Effector memory CD8-positive, alpha-beta T cell (primary cell): ENCODE measurements around the gene NINJ2.

Source experiments
- ATAC-seq: fragments of 150-1000 bp; cut with Tn5 transposase; replicated peaks from 2 replicates; pipeline ENCODE4 v1.10.0; 2021; ENCODE audit warnings: mild to moderate bottlenecking, moderate library complexity
- DNase-seq, 3 experiments: peaks; one replicate each; pipeline ENCODE4 v3.0.0; 2021
- H3K27ac Mint-ChIP-seq, 2 donors: one replicate each; pipeline ENCODE4 v1.8.0; 2022; ENCODE audit warnings: mild to moderate bottlenecking in 2 of 2, mixed read lengths in 2 of 2, moderate library complexity in 2 of 2
- H3K27me3 Mint-ChIP-seq, 2 donors: one replicate each; pipeline ENCODE4 v1.8.0; 2022; ENCODE audit warnings: mixed read lengths in 2 of 2
- H3K36me3 Mint-ChIP-seq: one replicate; pipeline ENCODE4 v1.8.0; 2022; ENCODE audit warnings: mild to moderate bottlenecking, moderate library complexity, mixed read lengths; ENCODE audit not compliant: insufficient read depth
- H3K4me1 Mint-ChIP-seq, 2 donors: one replicate each; pipeline ENCODE4 v1.8.0; 2022; ENCODE audit warnings: low read depth in 2 of 2, mixed read lengths in 2 of 2
- H3K4me3 Mint-ChIP-seq, 2 donors: one replicate each; pipeline ENCODE4 v1.8.0; 2022; ENCODE audit warnings: mild to moderate bottlenecking in 2 of 2, mixed read lengths in 2 of 2, moderate library complexity in 2 of 2
- H3K9me3 Mint-ChIP-seq, 2 donors: one replicate each; pipeline ENCODE4 v1.8.0; 2022; ENCODE audit warnings: mixed read lengths in 2 of 2

NINJ2 gene

DNA sequence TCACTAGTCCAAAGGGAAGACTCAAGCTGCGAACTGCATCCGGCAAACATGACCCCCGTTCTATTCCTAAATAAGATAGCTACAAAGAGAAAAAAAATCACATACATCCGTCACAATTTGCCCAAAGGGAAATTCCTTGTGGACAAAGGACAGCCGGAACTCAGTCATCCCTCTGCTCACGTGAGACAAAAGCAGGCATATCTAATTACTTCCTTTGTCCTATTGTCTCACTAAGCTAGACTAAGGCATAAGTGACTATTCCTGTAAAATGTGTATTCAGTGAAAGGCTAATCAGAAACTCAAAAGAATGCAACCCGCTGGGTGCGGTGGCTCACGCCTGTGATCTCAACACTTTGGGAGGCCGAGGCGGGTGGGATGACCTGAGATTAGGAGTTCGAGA is 27.2 kb upstream of the NINJ2 start:
- ATAC-seq (no peak), DNase-seq (no peak)
- H3K4me1 Mint-ChIP-seq, result peaks cover 10 to 18% of the 10 kb centered on the region in 2 donors
- no peaks in the 10 kb centered on the region for H3K27me3 Mint-ChIP-seq
- H3K27ac Mint-ChIP-seq, result no peak overlapping the region
- H3K36me3 Mint-ChIP-seq, result peaks cover 11% of the 10 kb centered on the region
- no peaks in the 10 kb centered on the region for H3K9me3 Mint-ChIP-seq
- H3K4me3 Mint-ChIP-seq, result no peak overlapping the region

GRCh38 chr12:685388-685787 is 22.1 kb upstream of the NINJ2 start:
- DNase-seq, result peak; percentile 78 to 87 (median 79)
- H3K4me1 Mint-ChIP-seq, result peaks cover 31 to 50% of the 10 kb centered on the region in 2 donors
- peak overlapping the region; percentile 97 to 99 for H3K27ac Mint-ChIP-seq
- ATAC-seq, result peak; percentile 93
- H3K36me3 Mint-ChIP-seq, result peaks cover 21% of the 10 kb centered on the region
- peak overlapping the region; percentile 50 to 79 for H3K4me3 Mint-ChIP-seq
- H3K27me3 Mint-ChIP-seq, result no peaks in the 10 kb centered on the region
- no peaks in the 10 kb centered on the region for H3K9me3 Mint-ChIP-seq

DNA sequence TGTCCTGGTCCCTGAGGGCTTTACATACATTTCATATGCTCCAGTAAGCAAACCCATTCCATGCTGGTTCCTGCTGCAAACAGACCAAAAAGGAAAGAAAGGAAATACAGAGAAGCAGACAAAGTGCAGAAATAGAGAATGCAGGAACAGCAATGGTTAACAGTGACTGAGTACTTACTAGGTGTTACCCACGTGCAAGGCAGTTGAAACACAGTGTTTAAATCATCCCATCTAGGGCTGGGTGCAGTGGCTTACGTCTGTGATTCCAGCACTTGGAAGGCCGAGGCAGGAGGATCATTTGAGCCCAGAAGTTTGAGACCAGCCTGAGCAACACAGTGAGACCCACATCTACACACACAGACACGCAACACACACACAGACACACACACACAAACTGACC is 21.2 kb upstream of the NINJ2 start:
- ATAC-seq, result no peak
- Mint-ChIP-seq H3K4me1 (peaks cover 31 to 50% of the 10 kb centered on the region in 2 donors), H3K9me3 (no peaks in the 10 kb centered on the region), H3K36me3 (peaks cover 21% of the 10 kb centered on the region), H3K27ac (peak overlapping the region; percentile 97 to 99), H3K27me3 (no peaks in the 10 kb centered on the region), H3K4me3 (peak overlapping the region; percentile 14 to 79)
- no peak for DNase-seq

DNA sequence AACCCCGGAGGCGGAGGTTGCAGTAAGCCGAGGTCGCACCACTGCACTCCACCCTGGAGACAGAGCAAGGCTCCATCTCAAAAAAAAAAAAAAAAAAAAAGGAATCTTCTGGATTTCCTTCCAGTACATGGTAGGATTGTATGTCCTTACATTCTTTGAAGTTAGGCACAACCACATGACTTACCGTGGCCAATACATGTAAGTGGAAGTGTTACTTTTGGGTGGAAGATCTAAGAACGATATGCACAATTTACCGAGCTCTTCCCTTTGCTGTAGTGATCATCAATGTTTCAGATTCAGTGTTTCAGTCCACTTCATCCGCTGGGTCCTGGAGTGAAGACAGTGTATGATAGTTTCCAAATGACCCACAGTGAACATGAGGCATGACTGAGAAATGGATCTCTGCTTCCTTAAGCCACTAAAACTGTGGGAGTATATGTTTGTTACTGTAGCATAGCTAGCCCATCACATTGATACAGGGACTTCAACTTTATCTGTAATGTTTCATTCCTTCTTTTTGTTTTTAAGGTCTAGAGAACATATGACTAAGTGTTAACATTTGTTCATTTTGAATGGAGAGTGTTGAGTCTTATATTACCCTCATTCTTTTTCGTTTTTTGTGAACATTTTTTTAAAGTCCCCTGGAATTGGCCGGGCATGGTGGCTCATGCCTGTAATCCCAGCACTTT is 18.5 kb upstream of the NINJ2 start:
- Mint-ChIP-seq H3K27me3 (no peaks in the 10 kb centered on the region), H3K9me3 (no peaks in the 10 kb centered on the region), H3K4me1 (peaks cover 37 to 64% of the 10 kb centered on the region in 2 donors), H3K27ac (peak overlapping the region; percentile 85 to 99), H3K36me3 (peaks cover 18% of the 10 kb centered on the region), H3K4me3 (peak overlapping the region; percentile 40 to 79)
- DNase-seq (no peak), ATAC-seq (no peak)

DNA sequence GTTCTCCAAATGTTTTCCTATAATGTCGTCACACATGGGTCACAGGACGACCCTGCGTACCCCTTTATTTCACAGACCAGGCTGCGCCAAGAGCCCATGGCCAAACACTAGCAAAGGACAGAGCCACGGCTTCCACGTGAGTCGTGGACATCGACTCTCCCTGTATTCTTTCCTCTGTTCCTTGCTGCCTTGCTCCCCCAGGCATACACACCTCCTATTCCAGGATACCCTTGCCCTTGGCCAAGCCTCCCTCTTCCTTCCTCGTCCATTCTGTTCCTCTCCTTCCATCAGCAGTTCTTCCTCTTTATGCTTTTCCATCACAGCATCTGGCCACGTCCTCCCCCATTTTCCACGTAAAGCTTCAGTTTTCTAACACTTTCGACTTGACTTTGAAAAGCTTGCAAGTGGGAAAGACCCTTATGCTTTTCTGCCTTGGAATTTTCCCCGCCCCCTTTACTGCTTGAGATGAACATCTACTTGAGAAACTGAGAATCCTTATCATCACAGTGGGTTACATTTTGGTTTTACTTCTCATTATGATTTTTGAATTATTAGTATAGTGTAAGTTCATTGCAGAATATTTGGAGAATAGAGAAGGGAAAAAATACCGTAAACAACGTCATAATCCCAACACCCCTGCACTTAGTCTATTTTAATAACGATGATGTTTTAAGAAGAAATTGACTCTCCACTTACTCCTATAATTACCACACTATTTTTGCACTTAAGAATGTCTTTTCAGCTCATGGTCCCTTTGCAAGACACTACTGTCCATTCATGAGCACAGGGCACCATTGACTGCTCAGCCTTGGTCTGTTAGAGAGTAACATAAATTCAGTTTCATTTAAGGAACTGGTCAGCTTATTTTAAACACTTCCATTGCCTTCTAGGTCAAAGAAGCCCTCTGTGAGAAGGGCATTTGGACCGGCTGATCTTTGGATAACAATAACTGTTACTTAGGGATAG is 15.8 kb upstream of the NINJ2 start:
- Mint-ChIP-seq H3K27ac (peak overlapping the region; percentile 16 to 90), H3K9me3 (no peaks in the 10 kb centered on the region), H3K4me3 (peak overlapping the region in 1 of 2 donors; percentile 72), H3K36me3 (no peaks in the 10 kb centered on the region), H3K27me3 (no peaks in the 10 kb centered on the region), H3K4me1 (peaks cover 23 to 51% of the 10 kb centered on the region in 2 donors)
- DNase-seq (no peak), ATAC-seq (no peak)

- no peak for ATAC-seq
- DNase-seq, result no peak
- H3K36me3 Mint-ChIP-seq, result no peaks in the 10 kb centered on the region
- no peaks in the 10 kb centered on the region for H3K27me3 Mint-ChIP-seq
- H3K4me1 Mint-ChIP-seq, result peaks cover 32 to 64% of the 10 kb centered on the region in 2 donors
- peak overlapping the region in 1 of 2 donors; percentile 46 for H3K4me3 Mint-ChIP-seq
- H3K27ac Mint-ChIP-seq, result peak overlapping the region; percentile 93 to 99
- H3K9me3 Mint-ChIP-seq, result no peaks in the 10 kb centered on the region
These were observed 12.3 kb upstream of the NINJ2 start for GRCh38 chr12:675562-675961.

DNA sequence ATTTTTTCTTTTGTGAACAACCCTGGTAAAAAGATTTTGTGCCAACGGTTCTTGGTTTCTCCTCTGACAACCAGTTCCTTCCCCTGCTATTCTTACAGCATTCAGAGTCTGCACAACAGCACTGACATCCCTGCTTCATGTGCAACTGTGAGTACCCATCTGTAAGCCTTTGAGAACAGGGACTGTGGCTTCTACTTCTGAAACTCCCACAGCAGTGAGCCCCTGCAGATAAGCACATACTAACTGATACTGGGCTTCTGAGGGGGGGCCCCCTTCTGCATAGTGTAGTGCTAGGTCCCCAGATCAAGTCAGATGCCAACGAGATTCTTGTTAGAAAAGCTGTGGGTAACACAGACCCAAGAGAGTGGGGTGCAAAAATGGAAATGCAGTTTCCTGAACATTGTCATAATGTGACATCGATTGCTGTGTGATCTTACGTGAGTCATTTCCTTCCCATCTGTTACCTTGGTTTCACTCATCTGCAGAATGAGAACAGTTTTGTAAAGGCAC is 11.1 kb upstream of the NINJ2 start:
- H3K4me3 Mint-ChIP-seq, result peak overlapping the region; percentile 72 to 78
- no peaks in the 10 kb centered on the region for H3K9me3 Mint-ChIP-seq
- H3K27me3 Mint-ChIP-seq, result no peaks in the 10 kb centered on the region
- DNase-seq (peak; percentile 53 to 79 (median 55)), ATAC-seq (peak; percentile 92)
- peak overlapping the region; percentile 93 to 99 for H3K27ac Mint-ChIP-seq
- H3K4me1 Mint-ChIP-seq, result peaks cover 32 to 66% of the 10 kb centered on the region in 2 donors
- peaks cover 2% of the 10 kb centered on the region for H3K36me3 Mint-ChIP-seq

- Mint-ChIP-seq H3K9me3 (no peaks in the 10 kb centered on the region), H3K27me3 (no peaks in the 10 kb centered on the region), H3K4me3 (peak overlapping the region; percentile 57 to 78), H3K27ac (peak overlapping the region; percentile 93 to 99), H3K36me3 (peaks cover 6% of the 10 kb centered on the region), H3K4me1 (peaks cover 30 to 65% of the 10 kb centered on the region in 2 donors)
- ATAC-seq, result no peak
- DNase-seq, result no peak
These were observed 10.6 kb upstream of the NINJ2 start for GRCh38 chr12:673849-674248.

DNA sequence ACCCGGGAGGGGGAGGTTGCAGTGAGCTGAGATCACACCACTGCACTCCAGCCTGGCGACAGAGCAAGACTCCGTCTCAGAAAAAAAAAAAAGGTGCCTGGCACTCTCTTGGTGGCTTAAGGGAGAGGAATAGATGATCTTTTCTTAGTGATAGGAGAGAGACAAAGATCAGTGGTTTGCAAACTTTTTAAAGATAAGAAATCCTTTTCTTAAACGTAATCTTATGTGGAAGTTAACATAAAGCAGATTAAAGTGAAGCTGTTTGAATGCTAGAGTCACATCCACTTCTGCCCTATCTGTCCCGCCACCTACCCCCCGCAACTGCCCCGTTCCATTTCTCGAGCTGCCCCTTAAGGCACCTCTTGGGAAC is 6.3 kb upstream of the NINJ2 start:
- ATAC-seq (no peak), DNase-seq (no peak)
- Mint-ChIP-seq H3K9me3 (no peaks in the 10 kb centered on the region), H3K36me3 (peaks cover 12% of the 10 kb centered on the region), H3K4me1 (peaks cover 33 to 63% of the 10 kb centered on the region in 2 donors), H3K27ac (peak overlapping the region; percentile 83 to 95), H3K27me3 (peaks cover 0 to 12% of the 10 kb centered on the region in 2 donors), H3K4me3 (peak overlapping the region in 1 of 2 donors; percentile 59)

DNA sequence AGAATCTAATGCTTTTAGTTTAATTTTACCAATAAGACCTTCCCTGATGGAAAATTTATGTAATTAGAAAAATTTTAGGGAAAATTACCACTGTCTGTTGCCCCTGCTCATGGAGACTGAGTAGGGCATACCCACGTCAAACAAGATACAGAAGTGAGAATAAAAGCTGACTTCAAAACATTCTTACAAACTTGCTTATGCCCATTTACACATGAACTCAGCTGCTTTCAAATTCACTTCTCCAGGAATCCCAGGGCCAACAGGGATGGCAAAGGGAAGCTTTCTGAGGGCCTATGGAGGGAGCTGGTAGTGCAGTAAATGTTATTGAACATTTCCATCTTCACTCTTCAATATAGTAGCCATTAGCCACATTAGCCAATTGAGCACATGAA is 4.8 kb upstream of the NINJ2 start:
- DNase-seq (no peak), ATAC-seq (no peak)
- H3K4me1 Mint-ChIP-seq, result peaks cover 22 to 49% of the 10 kb centered on the region in 2 donors
- peak overlapping the region in 1 of 2 donors; percentile 95 for H3K27ac Mint-ChIP-seq
- peak overlapping the region in 1 of 2 donors; percentile 75 for H3K4me3 Mint-ChIP-seq
- peaks cover 12% of the 10 kb centered on the region for H3K36me3 Mint-ChIP-seq
- peaks cover 0 to 13% of the 10 kb centered on the region in 2 donors for H3K27me3 Mint-ChIP-seq
- no peaks in the 10 kb centered on the region for H3K9me3 Mint-ChIP-seq

- ATAC-seq (peak; percentile 65), DNase-seq (peak in 2 of 3 experiments; percentile 21 to 44)
- H3K27me3 Mint-ChIP-seq, result peaks cover 0 to 13% of the 10 kb centered on the region in 2 donors
- peaks cover 15 to 41% of the 10 kb centered on the region in 2 donors for H3K4me1 Mint-ChIP-seq
- H3K9me3 Mint-ChIP-seq, result no peaks in the 10 kb centered on the region
- peak overlapping the region; percentile 87 to 95 for H3K27ac Mint-ChIP-seq
- H3K4me3 Mint-ChIP-seq, result peak overlapping the region; percentile 54 to 75
- H3K36me3 Mint-ChIP-seq, result peaks cover 12% of the 10 kb centered on the region
These were observed 3.6 kb upstream of the NINJ2 start for GRCh38 chr12:666766-667308.

DNA sequence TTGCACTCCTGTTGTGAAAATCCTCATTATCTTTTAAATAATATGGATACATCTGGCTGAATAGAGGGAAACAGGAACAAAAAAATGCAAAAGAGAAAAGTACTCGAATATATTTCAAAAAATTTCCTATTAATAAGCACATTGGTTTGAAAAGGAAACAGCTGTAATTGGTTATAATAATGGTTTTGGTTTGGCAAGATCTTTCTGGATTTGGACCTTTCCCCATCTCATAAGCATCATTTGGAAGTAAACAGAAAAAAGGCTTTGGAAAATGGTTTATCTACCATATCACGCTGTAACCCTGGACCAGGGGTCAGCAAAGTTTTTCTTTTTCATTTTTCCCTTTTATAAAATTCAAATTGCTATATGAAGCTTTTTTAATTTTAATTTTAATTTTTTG is 2.8 kb upstream of the NINJ2 start:
- Mint-ChIP-seq H3K4me3 (peak overlapping the region in 1 of 2 donors; percentile 75), H3K27ac (peak overlapping the region in 1 of 2 donors; percentile 95), H3K27me3 (peaks cover 0 to 13% of the 10 kb centered on the region in 2 donors), H3K4me1 (peaks cover 14 to 36% of the 10 kb centered on the region in 2 donors), H3K36me3 (peaks cover 12% of the 10 kb centered on the region), H3K9me3 (no peaks in the 10 kb centered on the region)
- no peak for ATAC-seq
- DNase-seq, result no peak

DNA sequence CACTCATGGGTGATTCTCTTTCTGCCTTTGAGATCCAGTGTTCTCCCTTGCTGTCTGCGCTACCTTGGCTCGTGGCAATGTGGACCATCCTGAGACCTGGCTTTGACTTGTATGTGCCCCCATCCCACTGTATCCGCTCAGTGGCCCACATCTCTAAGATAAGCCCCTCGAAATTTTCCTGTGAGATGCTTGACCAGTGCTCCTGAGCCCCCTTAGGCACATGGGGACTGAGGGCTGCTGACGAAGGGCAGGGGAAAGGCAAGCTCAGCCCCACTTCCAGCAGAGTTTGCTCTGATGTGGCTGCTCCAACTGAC is 1.5 kb upstream of the NINJ2 start:
- no peak overlapping the region for H3K4me3 Mint-ChIP-seq
- no peak for DNase-seq

More for the DNA sequence above, 1.5 kb upstream of the NINJ2 start:
- Mint-ChIP-seq H3K36me3 (peaks cover 12% of the 10 kb centered on the region), H3K27me3 (peaks cover 0 to 13% of the 10 kb centered on the region in 2 donors), H3K4me1 (peaks cover 14 to 28% of the 10 kb centered on the region in 2 donors), H3K27ac (no peak overlapping the region), H3K9me3 (no peaks in the 10 kb centered on the region)
- no peak for ATAC-seq
